HepG2 (cell line): Measurements from ENCODE around the gene AP4M1. TPM values are rescaled to one million over a fixed set of nuclear protein-coding genes. Genes with fewer than 3 reads are reported as not detected.

Source experiments
- ASH2L ChIP-seq: fragments of 300-600, 200-600 bp; sonication (generic); IDR thresholded peaks from 2 replicates; pipeline ENCODE4 v1.7.0; 2017; ENCODE audit warnings: low read depth, mild to moderate bottlenecking, moderate library complexity, mixed read lengths, low read length; ENCODE audit not compliant: insufficient read length
- FOXO1 ChIP-seq: sonication (generic); formaldehyde crosslinking; IDR thresholded peaks from 2 replicates; pipeline ENCODE4 v1.4.0; 2020; ENCODE audit warnings: missing genetic modification reagents
- NR2C2 ChIP-seq: sonication (generic); formaldehyde crosslinking; IDR thresholded peaks from 2 replicates; pipeline ENCODE4 v1.4.0; 2020; ENCODE audit warnings: missing genetic modification reagents, mild to moderate bottlenecking, moderate library complexity, borderline replicate concordance
- RCOR2 ChIP-seq: IDR thresholded peaks from 2 replicates; pipeline ENCODE4 v1.6.1; 2016; ENCODE audit warnings: missing biosample characterization, missing genetic modification reagents
- REL ChIP-seq: sonication (generic); formaldehyde crosslinking; conservative IDR thresholded peaks from 2 replicates; pipeline ENCODE4 v1.8.0; 2022; ENCODE audit warnings: mild to moderate bottlenecking, missing genetic modification reagents, moderate library complexity
- RXRB ChIP-seq: IDR thresholded peaks from 2 replicates; pipeline ENCODE4 v1.6.1; 2016; ENCODE audit warnings: borderline replicate concordance, missing genetic modification reagents, missing compliant biosample characterization
- THAP11 ChIP-seq: IDR thresholded peaks from 2 replicates; pipeline ENCODE4 v1.6.1; 2016; ENCODE audit warnings: missing biosample characterization, missing genetic modification reagents
- ZGPAT ChIP-seq: IDR thresholded peaks from 2 replicates; pipeline ENCODE4 v1.6.1; 2016; ENCODE audit warnings: mild to moderate bottlenecking
- ZIK1 ChIP-seq: sonication (generic); formaldehyde crosslinking; IDR thresholded peaks from 2 replicates; pipeline ENCODE4 v1.5.0; 2020; ENCODE audit warnings: mild to moderate bottlenecking, low read depth, missing genetic modification reagents, borderline replicate concordance
- ZNF816 ChIP-seq: sonication (generic); formaldehyde crosslinking; IDR thresholded peaks from 2 replicates; pipeline ENCODE4 v1.8.0; 2022; ENCODE audit warnings: missing genetic modification reagents, mild to moderate bottlenecking, borderline replicate concordance
- ZSCAN31 ChIP-seq: sonication (generic); formaldehyde crosslinking; IDR thresholded peaks from 2 replicates; pipeline ENCODE4 v1.5.0; 2020; ENCODE audit warnings: low read depth, mild to moderate bottlenecking, missing genetic modification reagents
- polyA plus RNA-seq, 8 experiments: library from polyadenylated mRNA; depleted of rRNA in 3 of 8; stranded (reverse) in 7 of 8; unstranded in 1 of 8; fragments of >200 nt; fragmentation: Illumina TruSeq in 4 of 8; extraction: Trizol in 4 of 8; gene quantifications; 2 replicates each; pipeline versions ENCODE4 v1.2.1 to v1.2.3, GENCODE V29; 2011 to 2016; ENCODE audit warnings: low read depth in 4 of 8, missing spikeins in 1 of 8, mixed read lengths in 1 of 8; ENCODE audit not compliant: insufficient read depth in 1 of 8
- total RNA-seq, 5 experiments: library from RNA; depleted of rRNA; stranded (reverse); fragments of >200 nt; fragmentation: Illumina TruSeq; extraction: Trizol; gene quantifications; 2 replicates each; pipeline ENCODE4 v1.2.3, GENCODE V29; 2016; ENCODE audit warnings: low read depth in 1 of 5
- TF ChIP-seq, protein P1 (sequence below): sonication (generic); formaldehyde crosslinking; IDR thresholded peaks from 2 replicates; pipeline ENCODE4 v1.4.0; 2020; ENCODE audit warnings: missing genetic modification reagents
- TF ChIP-seq, protein P2 (sequence below): sonication (generic); formaldehyde crosslinking; IDR thresholded peaks from 2 replicates; pipeline ENCODE4 v1.5.1; 2020; ENCODE audit warnings: mild to moderate bottlenecking, missing genetic modification reagents, moderate library complexity
- TF ChIP-seq, protein P3 (sequence below): IDR thresholded peaks from 2 replicates; pipeline ENCODE4 v1.6.1; 2016; ENCODE audit warnings: low read depth, missing genetic modification reagents, missing compliant biosample characterization

Gene AP4M1
- total and polyA plus RNA-seq, 2 of the 13 experiments (the other 11 are each of a cell fraction or from before 2014, with no cell fraction given): 6.3 to 9.7 TPM

- peak; percentile 83; the same call in 1 of the 2 replicates for TF ChIP-seq FOXO1 (CRISPR knock-in tag)
- TF ChIP-seq, protein P1, sequence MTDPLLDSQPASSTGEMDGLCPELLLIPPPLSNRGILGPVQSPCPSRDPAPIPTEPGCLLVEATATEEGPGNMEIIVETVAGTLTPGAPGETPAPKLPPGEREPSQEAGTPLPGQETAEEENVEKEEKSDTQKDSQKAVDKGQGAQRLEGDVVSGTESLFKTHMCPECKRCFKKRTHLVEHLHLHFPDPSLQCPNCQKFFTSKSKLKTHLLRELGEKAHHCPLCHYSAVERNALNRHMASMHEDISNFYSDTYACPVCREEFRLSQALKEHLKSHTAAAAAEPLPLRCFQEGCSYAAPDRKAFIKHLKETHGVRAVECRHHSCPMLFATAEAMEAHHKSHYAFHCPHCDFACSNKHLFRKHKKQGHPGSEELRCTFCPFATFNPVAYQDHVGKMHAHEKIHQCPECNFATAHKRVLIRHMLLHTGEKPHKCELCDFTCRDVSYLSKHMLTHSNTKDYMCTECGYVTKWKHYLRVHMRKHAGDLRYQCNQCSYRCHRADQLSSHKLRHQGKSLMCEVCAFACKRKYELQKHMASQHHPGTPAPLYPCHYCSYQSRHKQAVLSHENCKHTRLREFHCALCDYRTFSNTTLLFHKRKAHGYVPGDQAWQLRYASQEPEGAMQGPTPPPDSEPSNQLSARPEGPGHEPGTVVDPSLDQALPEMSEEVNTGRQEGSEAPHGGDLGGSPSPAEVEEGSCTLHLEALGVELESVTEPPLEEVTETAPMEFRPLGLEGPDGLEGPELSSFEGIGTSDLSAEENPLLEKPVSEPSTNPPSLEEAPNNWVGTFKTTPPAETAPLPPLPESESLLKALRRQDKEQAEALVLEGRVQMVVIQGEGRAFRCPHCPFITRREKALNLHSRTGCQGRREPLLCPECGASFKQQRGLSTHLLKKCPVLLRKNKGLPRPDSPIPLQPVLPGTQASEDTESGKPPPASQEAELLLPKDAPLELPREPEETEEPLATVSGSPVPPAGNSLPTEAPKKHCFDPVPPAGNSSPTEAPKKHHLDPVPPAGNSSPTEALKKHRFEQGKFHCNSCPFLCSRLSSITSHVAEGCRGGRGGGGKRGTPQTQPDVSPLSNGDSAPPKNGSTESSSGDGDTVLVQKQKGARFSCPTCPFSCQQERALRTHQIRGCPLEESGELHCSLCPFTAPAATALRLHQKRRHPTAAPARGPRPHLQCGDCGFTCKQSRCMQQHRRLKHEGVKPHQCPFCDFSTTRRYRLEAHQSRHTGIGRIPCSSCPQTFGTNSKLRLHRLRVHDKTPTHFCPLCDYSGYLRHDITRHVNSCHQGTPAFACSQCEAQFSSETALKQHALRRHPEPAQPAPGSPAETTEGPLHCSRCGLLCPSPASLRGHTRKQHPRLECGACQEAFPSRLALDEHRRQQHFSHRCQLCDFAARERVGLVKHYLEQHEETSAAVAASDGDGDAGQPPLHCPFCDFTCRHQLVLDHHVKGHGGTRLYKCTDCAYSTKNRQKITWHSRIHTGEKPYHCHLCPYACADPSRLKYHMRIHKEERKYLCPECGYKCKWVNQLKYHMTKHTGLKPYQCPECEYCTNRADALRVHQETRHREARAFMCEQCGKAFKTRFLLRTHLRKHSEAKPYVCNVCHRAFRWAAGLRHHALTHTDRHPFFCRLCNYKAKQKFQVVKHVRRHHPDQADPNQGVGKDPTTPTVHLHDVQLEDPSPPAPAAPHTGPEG: no peak
- peak; percentile 86 for TF ChIP-seq NR2C2 (CRISPR knock-in tag)
- TF ChIP-seq, protein P2, sequence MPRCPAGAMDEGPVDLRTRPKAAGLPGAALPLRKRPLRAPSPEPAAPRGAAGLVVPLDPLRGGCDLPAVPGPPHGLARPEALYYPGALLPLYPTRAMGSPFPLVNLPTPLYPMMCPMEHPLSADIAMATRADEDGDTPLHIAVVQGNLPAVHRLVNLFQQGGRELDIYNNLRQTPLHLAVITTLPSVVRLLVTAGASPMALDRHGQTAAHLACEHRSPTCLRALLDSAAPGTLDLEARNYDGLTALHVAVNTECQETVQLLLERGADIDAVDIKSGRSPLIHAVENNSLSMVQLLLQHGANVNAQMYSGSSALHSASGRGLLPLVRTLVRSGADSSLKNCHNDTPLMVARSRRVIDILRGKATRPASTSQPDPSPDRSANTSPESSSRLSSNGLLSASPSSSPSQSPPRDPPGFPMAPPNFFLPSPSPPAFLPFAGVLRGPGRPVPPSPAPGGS (CRISPR knock-in tag): no peak
- TF ChIP-seq THAP11 (CRISPR knock-in tag): peak; percentile 36
- peak; percentile 70 for TF ChIP-seq RXRB (CRISPR knock-in tag)
- TF ChIP-seq, protein P3, sequence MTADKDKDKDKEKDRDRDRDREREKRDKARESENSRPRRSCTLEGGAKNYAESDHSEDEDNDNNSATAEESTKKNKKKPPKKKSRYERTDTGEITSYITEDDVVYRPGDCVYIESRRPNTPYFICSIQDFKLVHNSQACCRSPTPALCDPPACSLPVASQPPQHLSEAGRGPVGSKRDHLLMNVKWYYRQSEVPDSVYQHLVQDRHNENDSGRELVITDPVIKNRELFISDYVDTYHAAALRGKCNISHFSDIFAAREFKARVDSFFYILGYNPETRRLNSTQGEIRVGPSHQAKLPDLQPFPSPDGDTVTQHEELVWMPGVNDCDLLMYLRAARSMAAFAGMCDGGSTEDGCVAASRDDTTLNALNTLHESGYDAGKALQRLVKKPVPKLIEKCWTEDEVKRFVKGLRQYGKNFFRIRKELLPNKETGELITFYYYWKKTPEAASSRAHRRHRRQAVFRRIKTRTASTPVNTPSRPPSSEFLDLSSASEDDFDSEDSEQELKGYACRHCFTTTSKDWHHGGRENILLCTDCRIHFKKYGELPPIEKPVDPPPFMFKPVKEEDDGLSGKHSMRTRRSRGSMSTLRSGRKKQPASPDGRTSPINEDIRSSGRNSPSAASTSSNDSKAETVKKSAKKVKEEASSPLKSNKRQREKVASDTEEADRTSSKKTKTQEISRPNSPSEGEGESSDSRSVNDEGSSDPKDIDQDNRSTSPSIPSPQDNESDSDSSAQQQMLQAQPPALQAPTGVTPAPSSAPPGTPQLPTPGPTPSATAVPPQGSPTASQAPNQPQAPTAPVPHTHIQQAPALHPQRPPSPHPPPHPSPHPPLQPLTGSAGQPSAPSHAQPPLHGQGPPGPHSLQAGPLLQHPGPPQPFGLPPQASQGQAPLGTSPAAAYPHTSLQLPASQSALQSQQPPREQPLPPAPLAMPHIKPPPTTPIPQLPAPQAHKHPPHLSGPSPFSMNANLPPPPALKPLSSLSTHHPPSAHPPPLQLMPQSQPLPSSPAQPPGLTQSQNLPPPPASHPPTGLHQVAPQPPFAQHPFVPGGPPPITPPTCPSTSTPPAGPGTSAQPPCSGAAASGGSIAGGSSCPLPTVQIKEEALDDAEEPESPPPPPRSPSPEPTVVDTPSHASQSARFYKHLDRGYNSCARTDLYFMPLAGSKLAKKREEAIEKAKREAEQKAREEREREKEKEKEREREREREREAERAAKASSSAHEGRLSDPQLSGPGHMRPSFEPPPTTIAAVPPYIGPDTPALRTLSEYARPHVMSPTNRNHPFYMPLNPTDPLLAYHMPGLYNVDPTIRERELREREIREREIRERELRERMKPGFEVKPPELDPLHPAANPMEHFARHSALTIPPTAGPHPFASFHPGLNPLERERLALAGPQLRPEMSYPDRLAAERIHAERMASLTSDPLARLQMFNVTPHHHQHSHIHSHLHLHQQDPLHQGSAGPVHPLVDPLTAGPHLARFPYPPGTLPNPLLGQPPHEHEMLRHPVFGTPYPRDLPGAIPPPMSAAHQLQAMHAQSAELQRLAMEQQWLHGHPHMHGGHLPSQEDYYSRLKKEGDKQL: 0 out of 2 replicates have a peak, but pooled peaks have one; percentile 16
- TF ChIP-seq ASH2L: peak; percentile 64
- no peak for TF ChIP-seq REL (CRISPR knock-in tag)
- no peak for TF ChIP-seq ZIK1 (CRISPR knock-in tag)
- TF ChIP-seq ZSCAN31 (CRISPR knock-in tag): no peak
- peak; percentile 59; the same call in 1 of the 2 replicates for TF ChIP-seq ZGPAT (CRISPR knock-in tag)
- TF ChIP-seq RCOR2: no peak
- no peak for TF ChIP-seq ZNF816
Measured at GRCh38 chr7:100079024-100079560, 22.4 kb upstream of the AP4M1 start (continued).
